Measurements from ENCODE around the gene PDK3. TPM values are rescaled to one million over a fixed set of nuclear protein-coding genes. Genes with fewer than 3 reads are reported as not detected.

The PDK3 gene
- 13.6 and 16.9 TPM in 2 replicates for total RNA-seq (2014; rRNA removed; shearing (Covaris generic))

- DNase-seq (ENCODE audit: low spot score), result peak; percentile 80
Measured at GRCh38 chrX:24464836-24465531, at the start of gene PDK3. PDK3 (plus strand) TSS chrX:24465286; CDS start chrX:24465456, 170 bp downstream.

- DNase-seq (ENCODE audit: low spot score), result no peak
Measured at GRCh38 chrX:24415921-24416320, 49.2 kb upstream of the PDK3 start.

- DNase-seq (ENCODE audit: low spot score), result no peak
Measured at GRCh38 chrX:24423960-24424359, 41.1 kb upstream of the PDK3 start.

GRCh38 chrX:24424948-24425347 lies 40.1 kb upstream of the PDK3 start:
- DNase-seq (ENCODE audit: low spot score), result no peak

- no peak for DNase-seq (ENCODE audit: low spot score)
Measured at GRCh38 chrX:24425806-24426205, 39.3 kb upstream of the PDK3 start.

- peak; percentile 14 for DNase-seq (ENCODE audit: low spot score)
Measured at GRCh38 chrX:24426340-24426913, 38.7 kb upstream of the PDK3 start.

- no peak for DNase-seq (ENCODE audit: low spot score)
Measured at GRCh38 chrX:24426921-24427746, 38.0 kb upstream of the PDK3 start.

- DNase-seq (ENCODE audit: low spot score), result no peak
Measured at GRCh38 chrX:24427747-24428019, 37.4 kb upstream of the PDK3 start.

- DNase-seq (ENCODE audit: low spot score), result no peak
Measured at GRCh38 chrX:24428516-24428915, 36.6 kb upstream of the PDK3 start.

- DNase-seq (ENCODE audit: low spot score), result no peak
Measured at GRCh38 chrX:24435060-24435459, 30.0 kb upstream of the PDK3 start.

- no peak for DNase-seq (ENCODE audit: low spot score)
Measured at GRCh38 chrX:24443918-24444317, 21.2 kb upstream of the PDK3 start.

GRCh38 chrX:24444645-24445044 lies 20.4 kb upstream of the PDK3 start:
- DNase-seq (ENCODE audit: low spot score), result no peak

- DNase-seq (ENCODE audit: low spot score), result no peak
Measured at GRCh38 chrX:24448762-24449250, 16.3 kb upstream of the PDK3 start.

- no peak for DNase-seq (ENCODE audit: low spot score)
Measured at GRCh38 chrX:24463077-24463476, 2.0 kb upstream of the PDK3 start.

GRCh38 chrX:24464498-24464835 lies 619 bp upstream of the PDK3 start:
- DNase-seq (ENCODE audit: low spot score), result no peak

GRCh38 chrX:24465532-24465865 lies 413 bp downstream of the PDK3 start:
- DNase-seq (ENCODE audit: low spot score), result no peak

- DNase-seq (ENCODE audit: low spot score), result no peak
Measured at GRCh38 chrX:24466025-24466424, 939 bp downstream of the PDK3 start.

GRCh38 chrX:24468245-24468644 lies 3.2 kb downstream of the PDK3 start:
- no peak for DNase-seq (ENCODE audit: low spot score)

- DNase-seq (ENCODE audit: low spot score), result no peak
Measured at GRCh38 chrX:24471808-24472207, 6.7 kb downstream of the PDK3 start.

- no peak for DNase-seq (ENCODE audit: low spot score)
Measured at GRCh38 chrX:24475480-24475879, 10.4 kb downstream of the PDK3 start.

- DNase-seq (ENCODE audit: low spot score), result no peak
Measured at GRCh38 chrX:24478509-24478908, 13.4 kb downstream of the PDK3 start.

- peak; percentile 83 for DNase-seq (ENCODE audit: low spot score)
Measured at GRCh38 chrX:24479924-24480323, 14.8 kb downstream of the PDK3 start.

GRCh38 chrX:24480400-24480865 lies 15.3 kb downstream of the PDK3 start:
- DNase-seq (ENCODE audit: low spot score), result no peak

Measured in A172 (cell line).